HL-60 (cell line): ENCODE results near the gene LYAR.

Experiments used
- DNase-seq, 2 experiments: peaks; one replicate each; pipeline ENCODE4 v3.0.0-alpha.2; 2010 to 2020; ENCODE audit warnings: low read depth in 1 of 2, low spot score in 1 of 2
- H3K27ac ChIP-seq: fragments of 250-450 bp; sonication (Bioruptor Pico); replicated peaks from 2 replicates; pipeline ENCODE4 v1.5.1; 2020; ENCODE audit warnings: mild to moderate bottlenecking, moderate library complexity
- H3K27me3 ChIP-seq: fragments of 250-450 bp; sonication (Bioruptor Pico); 2 replicates; pipeline ENCODE4 v1.5.1; 2021; ENCODE audit warnings: mild to moderate bottlenecking, moderate library complexity; ENCODE audit not compliant: insufficient read depth, poor library complexity, severe bottlenecking
- H3K4me3 ChIP-seq: replicated peaks from 2 replicates; pipeline ENCODE4 v1.5.1; 2011; ENCODE audit warnings: mild to moderate bottlenecking, control low read depth, low read length; ENCODE audit not compliant: insufficient read depth
- CTCF ChIP-seq: IDR thresholded peaks from one replicate; pipeline ENCODE4 v1.5.1; 2011; ENCODE audit warnings: low read length, control low read depth, inconsistent platforms; ENCODE audit not compliant: insufficient read depth
- GABPA ChIP-seq: IDR thresholded peaks from 2 replicates; pipeline ENCODE4 v1.6.1; 2012; ENCODE audit warnings: low read depth
- POLR2AphosphoS5 ChIP-seq: IDR thresholded peaks from 2 replicates; pipeline ENCODE4 v1.6.1; 2012; ENCODE audit warnings: low read depth
- REST ChIP-seq: IDR thresholded peaks from 2 replicates; pipeline ENCODE4 v1.6.1; 2012; ENCODE audit warnings: low read depth; ENCODE audit not compliant: insufficient replicate concordance
- SPI1 ChIP-seq: IDR thresholded peaks from 2 replicates; pipeline ENCODE4 v1.6.1; 2012; ENCODE audit warnings: low read depth, mild to moderate bottlenecking, borderline replicate concordance
- long read RNA-seq: library from polyadenylated mRNA; unstranded; transcript quantifications from one replicate; pipeline ENCODE4 v2.0.0, GENCODE V29; 2020

The LYAR gene
- long read RNA-seq, transcript LYAR-201 (10 exons, 1,569 nt) = major isoform, 22 of 48 reads
- long read RNA-seq, partial matches to known transcripts = 20 of 48 reads
- long read RNA-seq, other reads (novel, unspliced or antisense) = 6 of 48 reads

GRCh38 chr4:4289941-4290850, at the start of gene LYAR, which contains the start of gene ZBTB49:
TSS of gene LYAR (minus strand) at chr4:4290154. CDS start at chr4:4283742, 6,412 bp downstream.
TSS of gene ZBTB49 (plus strand) at chr4:4290251. CDS start at chr4:4299946, 9,695 bp downstream.
- no peaks in the 10 kb centered on the region for H3K27me3 ChIP-seq
- peak within 1 kb of the TSS; percentile 98 for H3K4me3 ChIP-seq
- peak within 1 kb of the TSS; percentile 87 for H3K27ac ChIP-seq
- TF ChIP-seq POLR2AphosphoS5 = peak; percentile 90; the same call in 1 of the 2 replicates
- peak; percentile 59 for TF ChIP-seq REST
- no peak for TF ChIP-seq CTCF
- peak; percentile 81 for TF ChIP-seq GABPA
- TF ChIP-seq SPI1 = no peak
- DNase-seq = peak; percentile 87 to 94

GRCh38 chr4:4339504-4340085, 49.6 kb upstream of the LYAR start:
- Histone ChIP-seq H3K4me3 (no peak overlapping the region), H3K27me3 (peaks cover 3% of the 10 kb centered on the region), H3K27ac (no peak overlapping the region)
- no peak for DNase-seq
- TF ChIP-seq CTCF (no peak), REST (no peak), SPI1 (no peak), GABPA (no peak), POLR2AphosphoS5 (no peak)

- H3K4me3 ChIP-seq = no peak overlapping the region
- TF ChIP-seq REST = no peak
- TF ChIP-seq POLR2AphosphoS5 = no peak
- TF ChIP-seq CTCF = no peak
- no peak for TF ChIP-seq SPI1
- TF ChIP-seq GABPA = no peak
- DNase-seq = no peak
Measured at GRCh38 chr4:4338210-4339001, 48.5 kb upstream of the LYAR start.

More at GRCh38 chr4:4338210-4339001, 48.5 kb upstream of the LYAR start:
- Histone ChIP-seq H3K27ac (no peak overlapping the region), H3K27me3 (peaks cover 3% of the 10 kb centered on the region)
